ENCODE results near the gene GABBR2.
A peak's percentile ranks its signal among the peaks of the same experiment; 100 is the strongest.
"Not testable (repeated sequence)": the region's sequence is repeated elsewhere in the genome, so short reads cannot be mapped to it uniquely, and the experiment has no call there.

Gene GABBR2

DNA sequence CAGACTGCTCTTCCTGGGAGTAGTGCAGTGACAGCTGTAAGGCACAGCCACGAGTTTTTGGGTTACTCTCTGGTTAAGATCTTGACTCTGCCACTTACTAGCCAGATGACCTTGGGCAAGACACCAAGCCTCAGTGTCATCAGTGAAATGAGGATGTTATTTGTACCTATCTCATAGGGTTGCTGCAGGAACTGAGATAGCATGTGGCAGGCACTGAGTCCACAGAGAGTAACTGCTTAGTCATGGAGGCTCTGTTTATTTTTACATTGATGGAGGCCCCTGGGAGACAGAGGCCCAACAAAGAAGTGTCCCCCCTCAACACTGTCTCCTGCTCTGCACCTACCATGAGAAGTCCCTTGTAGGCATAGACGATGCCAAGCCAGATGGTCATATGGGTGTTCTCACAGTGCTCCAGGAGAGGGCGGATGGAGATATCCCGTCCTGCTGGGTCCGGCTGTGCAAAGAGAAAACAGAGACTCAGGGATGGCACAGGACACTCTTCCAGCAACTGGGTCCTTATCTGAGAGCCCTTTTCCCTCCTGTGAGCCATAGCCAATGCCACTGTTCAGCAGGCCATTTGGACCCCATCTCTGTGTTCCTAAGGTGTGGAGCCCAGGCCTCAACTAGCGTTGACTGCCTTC lies 397.9 kb downstream of the GABBR2 start:
- no peak for DNase-seq

DNA sequence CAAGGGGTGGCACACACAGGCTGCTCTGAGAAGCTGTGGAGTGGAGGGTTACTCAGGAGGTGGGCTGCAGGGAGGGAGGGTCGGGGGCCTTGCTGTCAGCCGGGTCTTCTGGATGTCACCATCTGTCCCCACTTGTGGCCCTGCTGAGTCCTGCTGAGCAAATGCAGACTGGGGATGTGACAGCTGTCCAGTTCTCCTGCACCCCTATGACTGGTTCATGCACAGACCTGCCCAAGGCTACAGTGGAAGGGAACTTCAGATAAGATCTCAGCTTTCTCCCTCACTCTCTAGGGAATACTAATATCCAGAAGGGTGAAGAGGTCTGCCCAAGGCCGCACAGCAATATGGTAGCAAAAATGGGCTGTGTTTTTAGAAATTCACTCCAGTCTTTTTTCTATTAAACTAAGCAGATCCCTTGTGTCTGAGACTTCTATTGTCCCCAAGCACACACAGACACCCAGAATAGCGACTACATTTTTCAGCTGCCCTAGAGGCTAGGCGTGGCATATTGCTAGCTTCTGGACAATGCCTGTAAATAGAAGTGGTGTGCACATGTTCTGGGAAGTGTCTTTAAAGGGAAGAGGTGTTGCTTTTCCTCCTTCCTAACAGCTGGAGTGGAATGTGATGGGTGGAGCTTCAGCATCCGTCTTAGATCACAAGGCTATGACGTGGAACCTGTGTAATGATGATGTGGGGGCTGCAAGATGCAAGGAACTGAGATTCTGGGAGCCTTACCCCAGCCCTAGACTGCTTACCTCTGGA lies 402.2 kb downstream of the GABBR2 start:
- no peak for DNase-seq

DNA sequence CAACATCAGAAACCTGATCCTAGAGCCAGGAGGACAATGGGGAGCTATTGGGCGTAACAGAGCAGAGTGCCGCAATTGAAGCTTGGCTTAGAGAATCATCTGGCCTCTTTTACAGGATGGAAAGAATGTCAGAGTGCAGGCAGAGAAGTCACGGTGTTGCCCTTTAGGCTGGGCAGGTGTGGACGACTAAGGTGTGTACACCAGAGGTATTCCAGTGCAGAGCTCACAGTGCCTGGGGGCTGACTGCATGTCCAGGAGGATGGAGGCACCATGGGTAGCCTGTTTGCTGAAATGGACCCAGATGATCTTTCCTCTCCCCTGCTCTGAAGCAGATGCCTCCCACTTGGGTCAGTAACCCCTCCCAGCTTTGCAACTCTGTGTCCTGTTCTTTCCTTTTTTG lies 404.4 kb downstream of the GABBR2 start:
- no peak for DNase-seq

DNA sequence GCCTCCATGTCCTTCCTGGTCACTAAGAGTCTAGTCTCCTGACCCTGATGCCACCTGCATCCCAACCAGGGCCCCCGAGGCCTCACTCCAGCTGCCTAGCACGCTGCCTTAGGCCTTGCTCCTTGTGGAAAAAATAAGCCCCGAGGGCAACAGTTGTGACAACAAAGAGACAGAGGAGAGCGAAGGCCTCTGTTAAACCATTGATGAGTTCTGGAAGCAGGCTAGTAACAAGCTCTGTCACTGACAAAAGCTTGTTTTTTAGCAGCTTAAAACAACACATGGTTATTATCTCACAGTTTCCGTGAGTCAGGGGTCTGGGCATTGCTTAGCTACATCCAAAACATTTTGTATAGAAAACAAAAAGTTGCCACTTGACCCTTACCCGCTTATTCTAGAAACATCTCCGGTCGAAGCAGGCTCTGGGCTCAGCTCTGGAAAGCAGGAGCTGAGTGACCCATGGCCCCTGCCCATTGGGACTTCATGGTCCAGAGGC lies 405.1 kb downstream of the GABBR2 start:
- no peak for DNase-seq

DNA sequence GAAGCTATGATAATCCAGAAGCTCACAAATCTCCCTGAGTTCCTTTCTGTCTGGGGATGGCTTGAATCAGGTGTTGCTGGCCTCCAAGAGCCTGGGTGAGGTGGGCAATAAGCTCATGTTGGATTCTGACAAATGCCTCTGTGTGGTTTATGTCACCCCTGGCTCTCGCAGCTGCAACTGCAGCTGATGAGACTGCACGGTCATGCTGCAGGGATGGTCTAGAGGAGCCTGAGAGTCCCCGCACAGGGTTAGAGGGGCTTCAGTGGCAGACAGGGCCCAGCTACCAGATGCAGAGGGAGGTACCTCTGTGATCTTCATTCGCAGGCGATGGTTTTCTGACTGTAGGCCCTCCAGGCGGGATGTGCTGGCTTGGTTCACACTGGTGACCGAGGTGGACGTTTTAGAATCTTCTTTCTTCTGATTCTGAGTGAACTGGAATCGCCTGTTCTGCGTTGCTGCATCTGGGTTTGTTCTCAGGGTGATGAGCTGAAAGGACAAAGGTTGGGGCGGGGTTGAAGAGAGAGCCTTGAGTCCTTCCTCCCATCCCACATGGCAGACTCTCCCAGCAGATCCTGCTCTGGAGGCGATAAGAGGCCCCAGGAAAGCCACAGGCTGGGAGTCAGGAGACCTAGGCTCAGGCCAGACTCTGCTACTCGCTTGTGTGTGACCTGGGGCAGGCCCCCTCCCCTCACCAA lies 405.6 kb downstream of the GABBR2 start:
- DNase-seq = no peak

DNA sequence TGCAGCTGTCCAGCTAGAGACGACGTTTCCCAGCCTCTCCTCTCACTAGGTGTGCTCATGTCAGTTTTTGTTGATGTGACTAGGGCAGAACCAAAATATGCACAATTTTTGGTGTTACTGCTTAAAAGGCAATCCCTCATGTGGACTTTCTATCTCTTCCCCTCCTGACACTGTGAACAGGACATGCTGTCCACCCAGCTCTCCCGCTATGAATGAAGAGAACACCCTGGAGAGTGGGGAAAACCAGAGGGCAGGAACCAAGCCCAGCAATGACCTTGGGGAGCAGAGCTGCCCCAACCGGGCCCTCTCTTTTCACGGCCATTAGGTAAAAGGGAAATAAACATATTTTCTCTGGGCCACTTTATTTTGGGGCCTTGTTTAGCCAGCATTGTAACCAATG lies 406.6 kb downstream of the GABBR2 start:
- DNase-seq = no peak

DNA sequence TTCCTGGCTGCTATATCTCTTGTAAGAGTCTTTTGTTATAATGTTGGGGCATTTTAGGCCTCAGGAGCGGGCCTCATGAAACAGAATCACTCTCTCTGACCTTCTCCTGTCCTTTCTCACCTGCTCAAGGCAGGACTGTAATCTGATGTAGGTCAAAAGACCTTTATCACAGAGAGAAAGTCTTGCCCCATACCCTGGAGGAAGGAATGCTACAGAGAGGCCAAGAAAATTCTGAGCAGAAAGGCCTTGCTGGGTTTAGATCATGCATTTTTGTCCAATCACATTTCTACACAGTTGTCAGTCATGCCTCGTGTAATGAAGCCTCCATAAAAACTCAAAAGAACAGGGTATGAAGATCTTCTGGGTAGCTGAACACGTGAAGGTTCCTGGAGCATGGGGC lies 408.1 kb downstream of the GABBR2 start:
- no peak for DNase-seq

DNA sequence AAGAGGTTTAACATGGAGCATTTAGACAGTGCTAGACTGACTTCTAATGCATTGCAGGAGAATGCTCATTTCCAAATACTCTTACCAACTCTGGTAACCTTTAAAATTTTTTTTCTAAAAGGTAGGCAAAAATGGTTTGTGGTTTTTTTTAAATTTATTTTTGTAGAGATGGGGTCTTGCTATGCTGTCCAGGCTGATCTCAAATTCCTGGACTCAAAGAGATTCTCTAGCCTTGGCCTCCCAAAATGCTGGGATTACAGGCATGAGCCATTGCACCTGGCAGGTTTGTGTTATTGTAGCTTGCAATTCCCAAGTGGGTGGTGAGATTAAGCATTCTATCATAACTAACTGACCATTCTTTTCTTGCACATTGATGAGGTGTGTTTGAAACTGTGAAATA lies 410.3 kb downstream of the GABBR2 start:
- DNase-seq = no peak

DNA sequence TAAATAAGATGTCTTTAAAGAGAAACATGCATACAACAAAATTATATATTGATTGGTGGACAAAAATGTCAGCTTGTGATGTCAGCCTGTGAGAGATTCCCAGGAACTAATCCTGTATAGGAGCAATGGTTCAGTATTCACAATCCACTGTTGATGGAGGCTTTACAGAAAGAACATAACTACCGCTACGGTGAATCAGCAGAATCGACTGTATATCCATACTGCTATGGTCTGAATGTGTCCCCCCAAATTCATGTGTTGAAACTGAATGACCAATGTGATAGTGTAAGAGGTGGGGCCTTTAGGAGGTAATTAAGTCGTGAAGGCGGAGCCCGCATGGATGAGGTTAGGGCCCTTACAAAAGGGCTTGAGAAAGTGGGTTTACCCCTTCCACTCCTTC lies 412.9 kb downstream of the GABBR2 start:
- no peak for DNase-seq

DNA sequence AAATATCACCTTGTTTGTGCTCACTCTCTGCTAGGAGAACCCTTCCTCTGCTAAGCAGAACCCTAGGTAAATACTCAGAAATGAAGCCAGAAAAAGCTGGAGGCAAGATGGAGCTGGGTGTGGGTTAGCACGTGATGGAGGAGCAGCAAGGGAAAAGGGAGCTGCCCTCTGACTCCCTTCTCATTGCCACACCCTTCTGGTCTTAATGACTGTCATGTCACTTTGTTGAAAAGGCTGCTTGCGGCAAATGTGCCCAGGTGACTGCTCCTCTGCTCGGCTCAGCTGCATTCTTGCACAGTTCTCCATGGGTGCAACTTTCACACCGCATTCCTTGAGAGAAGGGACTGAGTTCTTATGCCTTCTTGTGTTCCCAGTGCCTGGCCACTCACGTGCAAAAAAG lies 416.9 kb downstream of the GABBR2 start:
- DNase-seq = no peak

DNA sequence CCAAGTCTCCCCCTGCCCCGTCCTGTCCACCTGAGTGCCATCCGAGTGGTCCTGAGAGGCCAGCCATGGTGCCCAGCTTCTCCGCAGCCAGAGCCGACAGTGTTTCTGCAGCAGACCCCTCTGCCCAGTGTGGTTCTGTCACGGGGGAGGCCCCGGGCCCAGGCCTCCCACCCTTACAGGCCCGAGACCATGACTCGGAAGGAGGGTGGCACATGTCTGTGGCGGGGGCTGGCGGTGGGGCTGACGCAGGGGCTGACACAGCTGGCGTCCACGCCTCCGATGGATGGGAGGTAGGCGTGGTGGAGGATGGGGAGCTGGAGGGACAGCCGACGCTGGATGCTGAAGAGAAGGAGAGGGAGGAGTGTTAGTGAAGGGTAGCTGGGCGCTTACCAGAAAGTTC lies 418.3 kb downstream of the GABBR2 start:
- DNase-seq = no peak

DNA sequence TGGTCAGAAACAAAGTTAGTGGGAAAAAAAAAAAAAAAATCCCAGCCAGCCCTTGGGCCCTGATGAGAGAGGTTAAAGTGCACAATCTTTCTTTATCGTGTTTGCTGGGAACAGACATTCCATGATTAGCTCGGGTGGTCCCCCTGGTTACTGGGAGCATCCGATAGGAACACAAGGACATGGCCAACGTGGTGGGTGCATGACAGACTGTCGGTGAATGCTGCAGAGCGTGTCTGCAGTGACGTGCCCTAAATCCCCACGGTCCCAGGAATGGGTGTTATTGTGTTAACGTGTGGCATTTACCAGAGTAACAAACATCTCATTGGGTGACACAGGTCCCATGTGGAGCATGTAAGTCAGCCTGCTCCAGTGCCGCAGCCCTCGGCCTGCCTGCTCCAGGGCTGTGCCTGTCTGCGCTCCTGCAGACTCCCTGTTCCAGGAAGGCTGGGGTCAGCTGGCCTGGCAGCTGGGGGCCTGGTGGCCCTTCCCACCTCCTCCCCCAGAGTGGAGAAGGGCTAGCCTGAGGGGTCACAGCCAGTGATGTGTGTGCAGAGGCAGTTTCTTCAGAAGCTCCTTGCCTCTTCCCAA lies 419.0 kb downstream of the GABBR2 start:
- DNase-seq = no peak

DNA sequence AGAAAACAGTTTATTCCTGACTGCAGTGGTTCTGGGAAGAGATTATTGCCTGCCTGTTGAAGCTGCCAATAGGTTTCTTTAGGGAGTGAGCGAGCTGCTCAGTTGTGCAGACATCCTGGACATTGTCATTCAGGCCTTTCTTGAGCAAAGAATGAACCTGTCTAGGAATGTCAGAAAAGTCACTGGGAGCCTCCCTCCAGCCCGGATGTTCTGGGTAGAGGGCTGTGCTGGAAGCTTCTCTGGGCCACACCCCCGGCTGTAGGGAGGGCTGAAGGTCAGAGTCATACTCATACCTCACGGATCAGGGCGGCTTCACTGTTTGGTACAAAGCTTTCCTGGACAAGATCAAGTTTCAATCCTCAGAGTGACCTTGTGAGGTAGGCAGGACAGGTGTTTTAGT lies 419.9 kb downstream of the GABBR2 start:
- DNase-seq = no peak

DNA sequence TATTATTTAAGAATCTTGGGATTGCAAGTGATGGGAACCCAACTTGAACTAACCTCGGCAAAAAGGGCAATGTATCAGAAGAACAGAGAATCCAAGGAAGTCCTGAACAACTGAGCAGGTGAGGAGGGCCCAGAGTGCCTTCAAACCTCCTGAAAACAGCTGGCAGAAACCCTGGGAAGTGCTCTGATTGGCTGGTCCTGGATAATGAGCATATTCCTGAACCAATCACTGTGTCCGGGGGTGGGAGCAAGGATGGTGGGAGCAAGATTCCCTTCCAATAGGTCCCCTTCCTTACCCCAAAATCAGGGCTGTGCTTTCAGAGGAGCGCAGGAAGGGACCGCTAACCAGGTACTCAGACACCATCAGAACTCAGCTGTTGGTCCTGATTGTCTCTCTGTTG lies 421.4 kb downstream of the GABBR2 start:
- DNase-seq = no peak

DNA sequence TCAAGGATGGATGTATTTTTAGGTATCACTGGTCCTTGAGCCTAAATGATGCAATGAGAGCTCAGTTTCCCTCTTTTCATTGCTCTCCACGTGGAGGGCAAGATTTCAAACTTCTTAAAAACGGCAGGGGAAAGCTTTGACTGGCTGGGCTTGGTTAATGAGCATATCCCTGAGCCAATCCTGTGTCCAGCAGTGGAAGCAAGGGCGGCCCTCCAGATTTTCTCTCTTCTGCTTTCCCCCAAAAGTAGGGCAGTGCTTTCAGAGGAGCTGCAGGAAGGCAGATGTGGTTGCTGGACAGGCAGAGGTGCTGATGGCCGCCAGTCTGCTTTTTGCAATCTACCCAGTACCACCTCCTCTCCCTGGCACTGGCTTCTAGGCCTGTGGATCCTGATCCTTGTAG lies 423.3 kb downstream of the GABBR2 start:
- DNase-seq = no peak

DNA sequence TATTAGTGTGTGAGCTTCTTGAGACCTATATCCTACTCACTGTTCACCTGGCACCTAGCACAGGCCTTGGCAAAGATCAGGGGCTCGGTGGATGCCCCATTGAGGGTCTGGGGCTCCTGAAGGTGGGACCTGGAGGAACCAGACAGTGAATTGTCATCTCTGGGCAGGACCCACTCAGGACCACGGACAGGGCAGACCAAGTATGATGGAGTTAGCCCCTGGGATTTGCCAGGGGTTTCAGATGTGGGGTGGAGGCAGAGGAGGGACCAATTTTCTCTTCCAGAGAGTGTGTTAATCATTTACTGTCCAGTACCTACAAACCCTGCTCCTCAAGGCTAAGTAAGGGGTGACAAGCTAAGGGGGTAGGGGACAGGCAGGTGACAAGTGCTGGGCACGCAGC lies 424.0 kb downstream of the GABBR2 start:
- DNase-seq = no peak

DNA sequence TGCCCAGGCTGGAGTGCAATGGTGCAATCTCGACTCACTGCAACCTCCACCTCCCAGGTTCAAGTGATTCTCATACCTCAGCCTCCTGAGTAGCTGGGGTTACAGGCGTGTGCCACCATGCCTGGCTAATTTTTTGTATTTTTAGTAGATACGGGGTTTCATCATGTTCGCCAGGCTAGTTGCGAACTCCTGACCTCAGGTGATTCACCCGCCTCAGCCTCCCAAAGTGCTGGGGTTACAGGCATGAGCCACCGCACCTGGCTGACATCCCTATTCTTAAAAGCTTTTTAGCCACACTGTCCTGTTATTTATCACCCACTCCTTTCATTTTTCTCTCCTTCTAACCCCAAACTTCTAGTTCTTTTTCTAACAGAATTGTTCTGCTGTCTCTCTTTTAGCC lies 425.6 kb downstream of the GABBR2 start:
- DNase-seq = not testable (repeated sequence)

DNA sequence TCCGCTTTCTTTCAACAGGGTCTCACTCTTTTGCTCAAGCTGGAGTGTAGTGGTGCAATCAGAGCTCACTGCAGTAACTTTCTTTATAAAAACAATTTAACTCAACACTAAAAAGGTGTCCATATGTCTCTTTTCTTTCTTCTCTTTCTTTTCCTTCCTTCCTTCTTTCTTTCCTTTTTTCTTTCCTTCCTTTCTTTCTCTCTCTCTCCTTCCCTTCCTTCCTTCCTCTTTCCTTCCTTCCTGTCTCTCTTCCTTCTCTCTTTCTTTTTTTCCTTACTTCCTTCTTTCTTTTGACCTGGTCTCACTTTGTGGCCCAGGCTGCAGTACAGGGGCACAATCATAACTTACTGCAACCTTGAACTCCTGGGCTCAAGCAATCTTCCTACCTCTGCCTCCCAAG lies 427.5 kb downstream of the GABBR2 start:
- DNase-seq = no peak

DNA sequence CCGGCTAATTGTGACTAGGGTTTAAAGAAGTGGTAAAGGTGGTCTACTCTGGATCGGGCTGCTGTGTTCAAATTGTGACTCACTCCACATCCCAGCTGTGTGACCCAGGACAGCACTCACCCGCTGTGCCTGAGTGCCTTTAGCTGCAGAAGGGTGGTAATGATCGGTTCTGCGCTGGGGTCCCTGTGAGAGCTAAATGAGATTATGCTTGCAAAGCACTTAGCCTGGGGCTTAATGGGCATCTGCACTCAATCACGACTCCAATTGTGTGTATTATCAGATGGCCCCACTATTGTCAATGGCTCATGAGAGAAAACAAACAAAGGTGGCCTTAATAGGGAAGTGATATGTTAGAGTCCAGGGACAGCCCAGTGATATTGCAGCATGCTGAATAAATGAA lies 428.2 kb downstream of the GABBR2 start:
- DNase-seq = peak; percentile 69

DNA sequence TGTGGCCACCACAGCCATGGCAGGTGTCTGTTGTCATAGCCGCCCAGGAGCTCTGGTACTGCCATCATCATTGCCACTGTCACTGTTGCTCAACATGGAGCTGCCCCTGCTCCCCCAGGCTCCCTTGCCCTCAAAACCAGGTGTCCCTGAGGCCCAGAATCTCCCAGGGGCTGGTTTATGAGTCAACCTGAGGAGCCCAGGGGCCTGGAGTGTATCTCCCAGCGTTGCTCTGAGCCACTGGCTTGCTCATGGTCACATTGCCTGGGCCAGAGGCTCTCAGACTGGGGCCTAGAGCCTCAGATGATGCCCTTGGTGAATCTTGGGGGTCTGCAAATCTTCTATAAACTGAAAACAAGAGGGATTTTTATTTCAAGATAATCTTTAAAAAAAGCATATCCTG lies 428.6 kb downstream of the GABBR2 start:
- DNase-seq = no peak

DNA sequence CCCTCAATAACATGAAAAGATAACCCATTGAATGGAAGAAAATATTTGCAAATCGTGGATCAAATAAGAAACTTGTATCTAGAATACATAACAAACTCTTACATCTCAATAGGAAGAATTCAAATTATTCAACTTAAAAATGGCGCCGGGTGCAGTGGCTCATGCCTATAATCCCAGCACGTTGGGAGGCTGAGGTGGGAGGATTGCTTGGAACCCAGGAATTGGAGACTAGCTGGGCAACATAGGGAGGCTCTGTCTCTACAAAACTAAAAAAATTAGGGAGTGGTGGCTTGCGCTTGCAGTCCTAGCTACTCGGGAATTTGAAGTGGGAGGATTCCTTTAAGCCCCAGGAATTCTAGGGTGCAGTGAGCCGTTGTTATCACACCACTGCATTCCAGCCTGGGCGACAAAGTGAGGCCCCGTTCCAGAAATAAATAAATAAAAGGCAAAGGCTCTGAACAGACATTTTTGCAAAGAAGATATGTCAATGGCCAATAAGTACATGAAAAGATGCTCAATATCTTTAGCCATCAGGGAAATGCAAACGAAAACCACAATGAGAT lies 431.7 kb downstream of the GABBR2 start:
- no peak for DNase-seq

DNA sequence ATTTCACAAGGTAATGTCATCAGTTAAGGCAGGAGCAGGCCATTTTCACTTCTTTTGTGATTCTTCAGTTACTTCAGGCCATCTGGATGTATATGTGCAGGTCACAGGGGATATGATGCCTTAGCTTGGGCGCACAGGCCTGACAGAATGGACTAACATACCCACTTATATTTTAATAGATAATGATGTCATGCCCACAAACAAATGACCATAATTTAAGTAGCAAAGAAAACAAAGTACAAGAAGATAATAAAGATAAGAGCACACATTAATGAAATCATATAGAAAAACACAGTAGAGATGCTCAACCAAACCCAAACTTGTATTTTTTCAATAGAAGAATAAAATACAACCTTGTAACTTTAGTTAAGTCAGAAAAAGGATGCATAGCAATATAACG lies 433.6 kb downstream of the GABBR2 start:
- DNase-seq = no peak

DNA sequence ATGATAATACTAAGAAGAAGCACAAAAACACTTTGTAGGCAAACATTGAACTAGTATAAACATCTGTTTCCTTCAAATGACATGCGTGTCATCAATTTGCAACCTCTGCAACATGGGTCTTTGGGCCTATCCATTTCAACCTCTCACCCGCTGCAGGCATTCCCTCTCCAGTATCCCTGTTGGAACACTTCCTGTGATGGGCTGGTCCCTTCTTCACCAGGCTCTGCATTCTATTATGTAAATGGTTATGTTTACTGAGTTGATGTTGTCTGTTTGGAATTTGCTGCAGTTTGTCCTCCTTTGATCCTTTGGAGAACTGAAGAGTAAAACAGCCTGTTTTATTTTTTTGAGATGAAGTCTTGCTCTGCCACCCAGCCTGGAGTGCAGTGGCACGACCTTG lies 436.7 kb downstream of the GABBR2 start:
- DNase-seq = no peak

Measured in NCI-H2227 treated with DMSO at 0.1 percent for 48 hours (cell line).